ENCODE measurements around the gene RTN1.

Gene RTN1

GRCh38 chr14:59727073-59727661 is 143.4 kb downstream of the RTN1 start:
- H3K4me3 ChIP-seq (ENCODE audit: low read length): no peak overlapping the region
- H3K36me3 ChIP-seq (ENCODE audit: control insufficient read depth, insufficient read depth, low read length): no peaks in the 10 kb centered on the region
- H3K4me1 ChIP-seq (ENCODE audit: control insufficient read depth, insufficient read depth, low read length): no peaks in the 10 kb centered on the region
- H3K9ac ChIP-seq (ENCODE audit: low read length): no peak overlapping the region
- no peaks in the 10 kb centered on the region for H3K9me3 ChIP-seq (ENCODE audit: control insufficient read depth, low read length)
- H3K27me3 ChIP-seq (ENCODE audit: control insufficient read depth, insufficient read depth, low read length): no peaks in the 10 kb centered on the region

GRCh38 chr14:59711080-59711479 is 159.5 kb downstream of the RTN1 start:
- no peaks in the 10 kb centered on the region for H3K9me3 ChIP-seq (ENCODE audit: control insufficient read depth, low read length)
- no peaks in the 10 kb centered on the region for H3K36me3 ChIP-seq (ENCODE audit: control insufficient read depth, insufficient read depth, low read length)
- H3K4me3 ChIP-seq (ENCODE audit: low read length): no peak overlapping the region
- H3K9ac ChIP-seq (ENCODE audit: low read length): no peak overlapping the region
- no peaks in the 10 kb centered on the region for H3K4me1 ChIP-seq (ENCODE audit: control insufficient read depth, insufficient read depth, low read length)
- H3K27me3 ChIP-seq (ENCODE audit: control insufficient read depth, insufficient read depth, low read length): no peaks in the 10 kb centered on the region

GRCh38 chr14:59707778-59708561 is 162.6 kb downstream of the RTN1 start:
- Histone ChIP-seq H3K4me1 (ENCODE audit: control insufficient read depth, insufficient read depth, low read length) (no peaks in the 10 kb centered on the region), H3K9ac (ENCODE audit: low read length) (no peak overlapping the region), H3K36me3 (ENCODE audit: control insufficient read depth, insufficient read depth, low read length) (no peaks in the 10 kb centered on the region), H3K27me3 (ENCODE audit: control insufficient read depth, insufficient read depth, low read length) (no peaks in the 10 kb centered on the region), H3K9me3 (ENCODE audit: control insufficient read depth, low read length) (no peaks in the 10 kb centered on the region), H3K4me3 (ENCODE audit: low read length) (no peak overlapping the region)

GRCh38 chr14:59705866-59706265 is 164.7 kb downstream of the RTN1 start:
- Histone ChIP-seq H3K9me3 (ENCODE audit: control insufficient read depth, low read length) (no peaks in the 10 kb centered on the region), H3K27me3 (ENCODE audit: control insufficient read depth, insufficient read depth, low read length) (no peaks in the 10 kb centered on the region), H3K36me3 (ENCODE audit: control insufficient read depth, insufficient read depth, low read length) (no peaks in the 10 kb centered on the region), H3K4me3 (ENCODE audit: low read length) (no peak overlapping the region), H3K4me1 (ENCODE audit: control insufficient read depth, insufficient read depth, low read length) (no peaks in the 10 kb centered on the region), H3K9ac (ENCODE audit: low read length) (no peak overlapping the region)

GRCh38 chr14:59705245-59705644 is 165.3 kb downstream of the RTN1 start:
- no peak overlapping the region for H3K4me3 ChIP-seq (ENCODE audit: low read length)
- H3K9ac ChIP-seq (ENCODE audit: low read length): no peak overlapping the region

GRCh38 chr14:59704054-59704645 is 166.4 kb downstream of the RTN1 start:
- Histone ChIP-seq H3K36me3 (ENCODE audit: control insufficient read depth, insufficient read depth, low read length) (no peaks in the 10 kb centered on the region), H3K9ac (ENCODE audit: low read length) (no peak overlapping the region), H3K4me1 (ENCODE audit: control insufficient read depth, insufficient read depth, low read length) (no peaks in the 10 kb centered on the region), H3K27me3 (ENCODE audit: control insufficient read depth, insufficient read depth, low read length) (no peaks in the 10 kb centered on the region), H3K4me3 (ENCODE audit: low read length) (no peak overlapping the region), H3K9me3 (ENCODE audit: control insufficient read depth, low read length) (no peaks in the 10 kb centered on the region)

More at GRCh38 chr14:59705245-59705644, 165.3 kb downstream of the RTN1 start:
- H3K9me3 ChIP-seq (ENCODE audit: control insufficient read depth, low read length): no peaks in the 10 kb centered on the region
- H3K27me3 ChIP-seq (ENCODE audit: control insufficient read depth, insufficient read depth, low read length): no peaks in the 10 kb centered on the region
- H3K36me3 ChIP-seq (ENCODE audit: control insufficient read depth, insufficient read depth, low read length): no peaks in the 10 kb centered on the region
- H3K4me1 ChIP-seq (ENCODE audit: control insufficient read depth, insufficient read depth, low read length): no peaks in the 10 kb centered on the region

- Histone ChIP-seq H3K27me3 (ENCODE audit: control insufficient read depth, insufficient read depth, low read length) (no peaks in the 10 kb centered on the region), H3K9ac (ENCODE audit: low read length) (no peak overlapping the region)
These were observed 171.1 kb downstream of the RTN1 start for GRCh38 chr14:59699442-59699841.

GRCh38 chr14:59698793-59699192 is 171.8 kb downstream of the RTN1 start:
- H3K27me3 ChIP-seq (ENCODE audit: control insufficient read depth, insufficient read depth, low read length): no peaks in the 10 kb centered on the region
- no peak overlapping the region for H3K9ac ChIP-seq (ENCODE audit: low read length)
- H3K36me3 ChIP-seq (ENCODE audit: control insufficient read depth, insufficient read depth, low read length): no peaks in the 10 kb centered on the region
- H3K9me3 ChIP-seq (ENCODE audit: control insufficient read depth, low read length): no peaks in the 10 kb centered on the region
- H3K4me1 ChIP-seq (ENCODE audit: control insufficient read depth, insufficient read depth, low read length): no peaks in the 10 kb centered on the region
- no peak overlapping the region for H3K4me3 ChIP-seq (ENCODE audit: low read length)

More at GRCh38 chr14:59699442-59699841, 171.1 kb downstream of the RTN1 start:
- no peaks in the 10 kb centered on the region for H3K4me1 ChIP-seq (ENCODE audit: control insufficient read depth, insufficient read depth, low read length)
- H3K9me3 ChIP-seq (ENCODE audit: control insufficient read depth, low read length): no peaks in the 10 kb centered on the region
- no peaks in the 10 kb centered on the region for H3K36me3 ChIP-seq (ENCODE audit: control insufficient read depth, insufficient read depth, low read length)
- H3K4me3 ChIP-seq (ENCODE audit: low read length): no peak overlapping the region

GRCh38 chr14:59695198-59695597 is 175.4 kb downstream of the RTN1 start:
- Histone ChIP-seq H3K4me3 (ENCODE audit: low read length) (no peak overlapping the region), H3K4me1 (ENCODE audit: control insufficient read depth, insufficient read depth, low read length) (no peaks in the 10 kb centered on the region)

GRCh38 chr14:59691266-59691665 is 179.3 kb downstream of the RTN1 start:
- H3K9ac ChIP-seq (ENCODE audit: low read length): no peak overlapping the region
- no peaks in the 10 kb centered on the region for H3K27me3 ChIP-seq (ENCODE audit: control insufficient read depth, insufficient read depth, low read length)
- no peaks in the 10 kb centered on the region for H3K4me1 ChIP-seq (ENCODE audit: control insufficient read depth, insufficient read depth, low read length)
- no peaks in the 10 kb centered on the region for H3K36me3 ChIP-seq (ENCODE audit: control insufficient read depth, insufficient read depth, low read length)
- H3K9me3 ChIP-seq (ENCODE audit: control insufficient read depth, low read length): no peaks in the 10 kb centered on the region
- no peak overlapping the region for H3K4me3 ChIP-seq (ENCODE audit: low read length)

More at GRCh38 chr14:59695198-59695597, 175.4 kb downstream of the RTN1 start:
- H3K9ac ChIP-seq (ENCODE audit: low read length): no peak overlapping the region
- H3K36me3 ChIP-seq (ENCODE audit: control insufficient read depth, insufficient read depth, low read length): no peaks in the 10 kb centered on the region
- no peaks in the 10 kb centered on the region for H3K27me3 ChIP-seq (ENCODE audit: control insufficient read depth, insufficient read depth, low read length)
- H3K9me3 ChIP-seq (ENCODE audit: control insufficient read depth, low read length): no peaks in the 10 kb centered on the region

GRCh38 chr14:59690426-59690825 is 180.2 kb downstream of the RTN1 start:
- Histone ChIP-seq H3K4me3 (ENCODE audit: low read length) (no peak overlapping the region), H3K36me3 (ENCODE audit: control insufficient read depth, insufficient read depth, low read length) (no peaks in the 10 kb centered on the region), H3K27me3 (ENCODE audit: control insufficient read depth, insufficient read depth, low read length) (no peaks in the 10 kb centered on the region), H3K9ac (ENCODE audit: low read length) (no peak overlapping the region), H3K9me3 (ENCODE audit: control insufficient read depth, low read length) (no peaks in the 10 kb centered on the region), H3K4me1 (ENCODE audit: control insufficient read depth, insufficient read depth, low read length) (no peaks in the 10 kb centered on the region)

All from mucosa of stomach (tissue), 1 donor.